Measurements from ENCODE around the gene GPX3. TPM values are rescaled to one million over a fixed set of nuclear protein-coding genes. Genes with fewer than 3 reads are reported as not detected.

GPX3 gene
- total RNA-seq, 6 donors from 2014 or later: 876 to 1,536 (median 1,027) TPM

DNA sequence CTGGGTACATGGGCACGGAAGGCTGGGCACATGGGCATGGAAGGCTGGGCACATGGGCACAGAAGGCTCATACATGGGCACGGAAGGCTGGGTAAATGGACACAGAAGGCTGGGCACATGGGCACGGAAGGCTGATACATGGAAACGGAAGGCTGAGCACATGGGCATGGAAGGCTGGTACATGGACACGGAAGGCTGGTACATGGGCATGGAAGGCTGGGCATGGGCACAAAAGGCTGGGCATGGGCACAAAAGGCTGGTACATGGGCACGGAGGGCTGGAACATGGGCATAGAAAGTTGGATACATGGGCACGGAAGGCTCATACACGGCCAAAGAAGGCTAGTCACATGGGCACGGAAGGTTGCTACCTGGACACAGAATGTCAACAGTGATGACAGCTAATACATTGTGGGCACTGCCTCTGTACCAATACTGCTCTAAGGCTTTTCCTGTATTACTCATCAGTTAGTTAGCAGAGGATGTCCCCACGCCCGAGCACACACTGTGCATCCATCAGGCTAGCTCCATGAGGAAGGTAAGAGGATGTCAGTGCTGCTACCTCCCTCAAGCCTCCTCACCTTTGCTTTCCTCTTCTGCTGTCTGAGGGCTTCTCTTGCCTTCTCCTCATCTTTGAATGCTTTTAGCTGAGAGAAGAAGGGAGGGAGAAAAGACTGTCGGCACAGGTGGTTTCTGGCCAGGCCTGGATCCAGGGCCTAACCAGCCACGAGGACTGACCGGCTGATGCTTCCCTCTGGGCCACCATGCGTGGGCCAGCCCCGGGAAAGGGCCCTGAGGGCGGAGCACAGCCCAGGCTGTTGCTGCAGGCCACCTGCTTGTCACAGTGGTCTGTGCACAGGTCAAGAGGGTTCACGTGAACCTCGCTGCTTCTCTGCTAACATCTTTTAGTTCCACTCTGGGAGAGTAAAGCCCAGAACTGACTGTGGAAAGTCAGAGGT, 14.3 kb downstream of the GPX3 start:
- Histone ChIP-seq H3K27me3 (no peaks in the 10 kb centered on the region), H3K4me3 (no peak overlapping the region), H3K27ac (peak overlapping the region in 3 of 4 donors; percentile 16 to 84 (median 57)), H3K9me3 (no peaks in the 10 kb centered on the region), H3K36me3 (peaks cover 38 to 99% (median 79%) of the 10 kb centered on the region in 4 donors), H3K4me1 (peaks cover 21 to 52% (median 45%) of the 10 kb centered on the region in 4 donors)
- no peak for TF ChIP-seq POLR2AphosphoS5 (IDR thresholded peaks at IDR 0.05)
- TF ChIP-seq EP300 (IDR thresholded peaks at IDR 0.05): no peak
- no peak for TF ChIP-seq POLR2A (IDR thresholded peaks at IDR 0.05)
- TF ChIP-seq, protein P1, sequence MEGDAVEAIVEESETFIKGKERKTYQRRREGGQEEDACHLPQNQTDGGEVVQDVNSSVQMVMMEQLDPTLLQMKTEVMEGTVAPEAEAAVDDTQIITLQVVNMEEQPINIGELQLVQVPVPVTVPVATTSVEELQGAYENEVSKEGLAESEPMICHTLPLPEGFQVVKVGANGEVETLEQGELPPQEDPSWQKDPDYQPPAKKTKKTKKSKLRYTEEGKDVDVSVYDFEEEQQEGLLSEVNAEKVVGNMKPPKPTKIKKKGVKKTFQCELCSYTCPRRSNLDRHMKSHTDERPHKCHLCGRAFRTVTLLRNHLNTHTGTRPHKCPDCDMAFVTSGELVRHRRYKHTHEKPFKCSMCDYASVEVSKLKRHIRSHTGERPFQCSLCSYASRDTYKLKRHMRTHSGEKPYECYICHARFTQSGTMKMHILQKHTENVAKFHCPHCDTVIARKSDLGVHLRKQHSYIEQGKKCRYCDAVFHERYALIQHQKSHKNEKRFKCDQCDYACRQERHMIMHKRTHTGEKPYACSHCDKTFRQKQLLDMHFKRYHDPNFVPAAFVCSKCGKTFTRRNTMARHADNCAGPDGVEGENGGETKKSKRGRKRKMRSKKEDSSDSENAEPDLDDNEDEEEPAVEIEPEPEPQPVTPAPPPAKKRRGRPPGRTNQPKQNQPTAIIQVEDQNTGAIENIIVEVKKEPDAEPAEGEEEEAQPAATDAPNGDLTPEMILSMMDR (IDR thresholded peaks at IDR 0.05): no peak
- DNase-seq (peak in 1 of 2 donors; percentile 64), ATAC-seq (ENCODE audit: low FRiP score in 2 of 2) (no peak)
- WGBS, 2 donors: 93 to 96% methylated on average over 19 of the region's 19 CpGs

DNA sequence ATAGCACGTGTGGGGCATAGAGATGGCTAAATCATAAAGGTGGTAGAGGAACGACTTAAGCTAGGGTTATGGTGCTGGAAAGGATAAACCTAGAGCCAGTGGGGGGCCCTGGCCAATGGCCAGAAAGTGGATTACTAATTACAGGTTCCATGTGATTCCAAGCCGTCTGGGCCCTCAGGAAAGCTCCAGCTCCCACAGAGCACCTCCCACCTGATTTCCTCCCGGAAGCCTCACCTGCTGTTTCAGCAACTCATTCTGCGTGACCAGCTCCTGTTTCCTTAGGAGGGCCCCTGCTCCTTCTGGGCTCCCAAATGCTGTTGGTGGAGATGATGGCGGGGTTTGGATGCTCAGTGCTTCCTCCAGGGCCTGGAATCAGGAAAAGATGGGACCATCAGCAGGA, 16.2 kb downstream of the GPX3 start:
- Histone ChIP-seq H3K9me3 (no peaks in the 10 kb centered on the region), H3K27me3 (no peaks in the 10 kb centered on the region), H3K4me3 (no peak overlapping the region), H3K27ac (peak overlapping the region in 3 of 4 donors; percentile 51 to 84 (median 83)), H3K36me3 (peaks cover 37 to 99% (median 82%) of the 10 kb centered on the region in 4 donors), H3K4me1 (peaks cover 30 to 47% (median 44%) of the 10 kb centered on the region in 4 donors)
- TF ChIP-seq POLR2AphosphoS5 (IDR thresholded peaks at IDR 0.05) (no peak), POLR2A (IDR thresholded peaks at IDR 0.05) (no peak), EP300 (IDR thresholded peaks at IDR 0.05) (no peak)
- TF ChIP-seq, protein P1 (IDR thresholded peaks at IDR 0.05): no peak
- ATAC-seq (ENCODE audit: low FRiP score in 2 of 2) (no peak), DNase-seq (no peak)
- 87 to 90% methylated on average over 5 to 6 of the region's 6 CpGs for WGBS, 2 donors

DNA sequence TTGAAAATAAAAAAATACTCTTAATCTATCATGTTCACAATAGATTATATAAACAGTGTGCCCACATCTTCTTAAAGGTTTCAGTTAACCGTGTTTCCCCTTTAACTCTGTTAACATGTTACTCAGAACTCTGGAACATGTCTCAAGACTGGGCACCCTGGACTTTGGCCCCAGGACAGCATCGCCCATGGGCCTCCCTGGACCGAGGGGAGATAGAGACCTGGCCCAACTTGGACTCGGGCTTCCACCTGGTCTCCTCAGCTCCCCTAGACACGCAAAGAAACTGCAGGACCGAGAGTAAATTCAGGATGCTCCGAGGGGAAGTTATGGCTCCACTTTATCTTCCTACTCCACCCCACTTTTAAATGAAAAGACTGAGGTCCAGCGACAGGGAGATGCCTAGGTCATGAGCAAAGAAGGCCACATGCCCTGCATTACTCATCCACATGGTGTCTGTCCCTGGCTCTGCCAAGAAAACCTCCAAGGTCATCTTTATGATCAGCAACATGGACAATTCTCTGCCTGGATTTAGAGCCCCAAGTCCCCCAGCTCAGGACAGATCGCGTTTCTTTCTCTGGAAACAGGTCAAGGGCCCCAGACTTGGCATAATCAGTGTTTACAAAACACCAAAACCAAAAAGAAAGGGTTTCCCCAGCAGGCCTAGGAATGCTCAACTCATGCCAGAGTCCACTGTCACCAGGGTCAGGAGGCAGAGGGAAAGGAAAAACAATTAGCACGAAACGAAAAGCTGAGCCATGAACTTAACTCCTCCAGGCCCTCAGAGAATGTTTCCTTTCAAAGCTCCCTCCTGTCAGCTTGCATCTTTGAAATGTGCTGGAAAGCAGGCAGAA, 17.4 kb downstream of the GPX3 start:
- no peak overlapping the region for H3K4me3 ChIP-seq
- peaks cover 39 to 99% (median 83%) of the 10 kb centered on the region in 4 donors for H3K36me3 ChIP-seq
- TF ChIP-seq, protein P1 (IDR thresholded peaks at IDR 0.05): no peak
- TF ChIP-seq EP300 (IDR thresholded peaks at IDR 0.05): no peak
- TF ChIP-seq POLR2AphosphoS5 (IDR thresholded peaks at IDR 0.05): peak in 1 of 2 donors; percentile 28
- no peak for TF ChIP-seq POLR2A (IDR thresholded peaks at IDR 0.05)
- ATAC-seq (ENCODE audit: low FRiP score in 2 of 2) (peak in 1 of 2 donors; percentile 54), DNase-seq (no peak)
- 60 to 61% methylated on average over 11 to 12 of the region's 12 CpGs for WGBS, 2 donors
- H3K27me3 ChIP-seq: no peaks in the 10 kb centered on the region
- H3K27ac ChIP-seq: peak overlapping the region; percentile 62 to 86 (median 84)
- peaks cover 40 to 55% (median 44%) of the 10 kb centered on the region in 4 donors for H3K4me1 ChIP-seq
- H3K9me3 ChIP-seq: no peaks in the 10 kb centered on the region

DNA sequence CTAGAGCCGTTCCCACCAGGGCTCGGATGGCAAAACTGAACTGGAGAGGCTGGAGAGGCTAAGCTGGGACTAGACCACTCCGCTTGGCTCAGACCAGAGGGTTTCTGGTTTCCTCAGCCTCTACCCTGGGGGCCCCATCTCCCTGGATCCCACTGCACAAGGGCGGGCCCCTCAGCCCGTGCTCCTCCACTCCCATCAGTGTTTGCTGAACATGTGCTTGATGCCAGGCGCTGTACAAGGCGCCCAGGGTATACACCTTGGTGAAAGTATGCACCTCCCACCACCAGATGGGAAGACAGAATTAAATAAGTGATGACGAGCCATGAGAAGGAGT, 18.0 kb downstream of the GPX3 start:
- Histone ChIP-seq H3K4me1 (peaks cover 40 to 55% (median 44%) of the 10 kb centered on the region in 4 donors), H3K36me3 (peaks cover 37 to 99% (median 81%) of the 10 kb centered on the region in 4 donors), H3K27ac (peak overlapping the region; percentile 62 to 86 (median 84)), H3K4me3 (no peak overlapping the region), H3K9me3 (no peaks in the 10 kb centered on the region), H3K27me3 (no peaks in the 10 kb centered on the region)
- 72 to 75% methylated on average over 5 to 8 of the region's 8 CpGs for WGBS, 2 donors
- TF ChIP-seq, protein P1 (IDR thresholded peaks at IDR 0.05): no peak
- TF ChIP-seq POLR2AphosphoS5 (IDR thresholded peaks at IDR 0.05) (no peak), EP300 (IDR thresholded peaks at IDR 0.05) (no peak), POLR2A (IDR thresholded peaks at IDR 0.05) (no peak)
- no peak for DNase-seq
- peak in 1 of 2 donors; percentile 29 for ATAC-seq (ENCODE audit: low FRiP score in 2 of 2)

All from upper lobe of left lung (tissue), 6 donors.